Frontal cortex (tissue), 4 donors: ENCODE data around the gene GRK7. TPM values are rescaled to one million over a fixed set of nuclear protein-coding genes. Genes with fewer than 3 reads are reported as not detected.
A peak's percentile ranks its signal among the peaks of the same experiment; 100 is the strongest.

Experiments
- DNase-seq, 2 donors: peaks; one replicate each; pipeline ENCODE4 v3.0.0; 2012; ENCODE audit warnings: low spot score in 2 of 2
- FAIRE-seq: peaks from 2 replicates; lab custom pipeline; 2012; peaks lifted over from hg19 to GRCh38; lab: Jason Lieb, UNC
- total RNA-seq: library from RNA; depleted of rRNA; stranded (reverse); fragments of >200 nt; gene quantifications from one replicate; pipeline ENCODE4 v1.2.3, GENCODE V29; 2014
- donor health status: control.
- donor health status: control.
- donor health status: control.

The GRK7 gene, protein sequence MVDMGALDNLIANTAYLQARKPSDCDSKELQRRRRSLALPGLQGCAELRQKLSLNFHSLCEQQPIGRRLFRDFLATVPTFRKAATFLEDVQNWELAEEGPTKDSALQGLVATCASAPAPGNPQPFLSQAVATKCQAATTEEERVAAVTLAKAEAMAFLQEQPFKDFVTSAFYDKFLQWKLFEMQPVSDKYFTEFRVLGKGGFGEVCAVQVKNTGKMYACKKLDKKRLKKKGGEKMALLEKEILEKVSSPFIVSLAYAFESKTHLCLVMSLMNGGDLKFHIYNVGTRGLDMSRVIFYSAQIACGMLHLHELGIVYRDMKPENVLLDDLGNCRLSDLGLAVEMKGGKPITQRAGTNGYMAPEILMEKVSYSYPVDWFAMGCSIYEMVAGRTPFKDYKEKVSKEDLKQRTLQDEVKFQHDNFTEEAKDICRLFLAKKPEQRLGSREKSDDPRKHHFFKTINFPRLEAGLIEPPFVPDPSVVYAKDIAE (N-terminal part only)
- under 0.01 TPM for total RNA-seq

- no peak for DNase-seq
Observed at GRCh38 chr3:141763088-141763750, at the start of gene GRK7. GRK7 (plus strand) TSS chr3:141763408; CDS start chr3:141778285, 14,877 bp downstream.

GRCh38 chr3:141714671-141715070 lies 48.5 kb upstream of the GRK7 start:
- FAIRE-seq (no peak), DNase-seq (no peak)

More at GRCh38 chr3:141763088-141763750, at the start of gene GRK7:
- no peak for FAIRE-seq

GRCh38 chr3:141722081-141722480 lies 41.1 kb upstream of the GRK7 start:
- no peak for DNase-seq
- FAIRE-seq: no peak

DNA sequence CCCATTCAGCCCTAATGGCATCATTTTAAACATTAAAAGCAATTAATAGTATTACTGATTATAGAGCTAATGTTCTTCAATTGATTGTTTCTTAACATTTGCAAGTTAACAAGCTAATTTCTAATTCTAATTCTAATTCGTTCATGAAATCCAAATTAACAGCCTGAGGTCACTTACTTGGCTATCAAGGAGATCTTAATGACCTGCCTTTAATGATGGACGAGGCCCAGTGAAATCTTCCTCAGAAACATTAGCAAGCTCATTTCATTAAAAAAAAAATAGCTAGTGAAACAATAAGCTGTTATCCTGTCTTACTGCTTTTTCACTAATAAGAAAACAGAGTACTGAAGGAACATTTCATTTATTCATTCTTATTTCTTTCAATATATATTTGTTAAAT lies 40.6 kb upstream of the GRK7 start:
- FAIRE-seq: no peak
- no peak for DNase-seq

DNA sequence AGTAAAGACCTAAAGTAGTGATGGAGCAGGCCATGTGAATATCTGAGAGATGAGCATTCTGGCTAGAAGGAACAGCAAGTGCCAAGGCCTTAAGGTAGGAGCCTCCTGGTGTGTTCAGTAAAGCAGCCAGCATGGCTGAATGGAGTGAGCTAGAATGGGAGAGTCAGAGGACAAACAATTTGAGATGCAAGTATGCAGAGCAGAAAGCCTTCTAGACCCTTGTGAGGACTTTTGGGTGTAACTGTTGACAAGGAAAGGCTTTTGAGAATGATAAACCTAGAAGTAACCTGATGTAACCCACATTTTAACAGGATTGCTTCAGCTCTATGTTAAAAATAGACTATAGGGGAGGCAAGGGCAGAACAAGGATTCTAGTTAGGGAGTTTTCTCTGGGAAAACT lies 40.0 kb upstream of the GRK7 start:
- no peak for FAIRE-seq
- DNase-seq: no peak

DNA sequence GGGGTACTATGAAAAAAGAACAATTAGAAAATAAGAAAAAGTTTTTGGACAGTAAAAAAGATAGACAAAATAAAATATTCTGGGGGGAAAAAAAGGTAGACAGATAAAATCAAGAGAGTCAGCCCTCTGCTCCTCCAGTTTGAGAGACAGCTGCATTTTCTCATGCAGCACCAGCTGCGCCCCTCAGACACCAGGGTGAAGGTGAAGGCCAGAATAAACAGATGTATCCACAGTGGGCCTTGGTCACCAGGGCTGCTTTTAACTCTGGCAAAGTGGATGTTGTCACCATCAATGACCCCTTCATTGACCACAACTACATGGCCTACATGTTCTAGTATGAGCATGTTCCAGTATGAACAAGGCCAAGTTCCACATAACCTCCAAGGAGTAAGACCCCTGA lies 39.0 kb upstream of the GRK7 start:
- no peak for FAIRE-seq
- DNase-seq: no peak

DNA sequence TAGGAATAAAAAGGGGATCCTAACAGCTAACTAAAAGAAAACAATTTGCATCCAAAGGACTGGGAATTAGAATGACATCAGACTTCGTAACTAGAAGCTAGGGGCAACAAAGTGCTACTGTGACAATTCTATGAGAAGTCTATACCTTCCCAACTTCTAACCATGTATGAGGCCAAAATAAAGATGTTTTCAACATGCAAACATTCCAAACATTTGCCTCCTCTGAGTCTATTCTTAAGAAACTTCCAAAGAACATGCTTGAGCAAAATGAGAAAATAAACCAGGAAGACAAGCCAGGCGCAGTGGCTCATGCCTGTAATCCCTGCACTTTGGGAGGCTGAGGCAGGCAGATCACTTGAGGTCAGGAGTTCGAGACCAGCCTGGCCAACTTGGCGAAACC lies 38.2 kb upstream of the GRK7 start:
- FAIRE-seq (no peak), DNase-seq (no peak)

DNA sequence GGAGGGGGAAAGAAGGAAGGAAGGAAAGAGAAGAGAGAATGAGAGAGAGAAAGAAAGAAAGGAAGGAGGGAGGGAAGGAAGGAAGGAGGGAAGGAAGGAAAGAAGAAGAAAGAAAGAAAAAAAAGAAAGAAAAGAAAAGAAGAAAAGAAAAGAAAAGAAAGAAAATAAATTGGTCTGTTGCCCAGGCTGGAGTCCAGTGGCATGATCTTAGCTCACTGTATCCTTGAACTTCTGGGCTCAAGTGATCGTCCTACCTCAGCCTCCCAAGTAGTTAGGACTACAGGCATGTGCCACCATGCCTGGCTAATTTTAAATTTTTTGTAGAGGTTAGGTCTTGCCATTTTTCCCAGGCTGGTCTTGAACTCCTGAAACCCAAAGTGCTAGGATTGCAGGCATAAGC lies 36.7 kb upstream of the GRK7 start:
- FAIRE-seq (no peak), DNase-seq (no peak)

- FAIRE-seq: no peak
- no peak for DNase-seq
Observed at GRCh38 chr3:141728355-141728892, 34.8 kb upstream of the GRK7 start.

- no peak for DNase-seq
- FAIRE-seq: no peak
Observed at GRCh38 chr3:141729240-141729639, 34.0 kb upstream of the GRK7 start.

DNA sequence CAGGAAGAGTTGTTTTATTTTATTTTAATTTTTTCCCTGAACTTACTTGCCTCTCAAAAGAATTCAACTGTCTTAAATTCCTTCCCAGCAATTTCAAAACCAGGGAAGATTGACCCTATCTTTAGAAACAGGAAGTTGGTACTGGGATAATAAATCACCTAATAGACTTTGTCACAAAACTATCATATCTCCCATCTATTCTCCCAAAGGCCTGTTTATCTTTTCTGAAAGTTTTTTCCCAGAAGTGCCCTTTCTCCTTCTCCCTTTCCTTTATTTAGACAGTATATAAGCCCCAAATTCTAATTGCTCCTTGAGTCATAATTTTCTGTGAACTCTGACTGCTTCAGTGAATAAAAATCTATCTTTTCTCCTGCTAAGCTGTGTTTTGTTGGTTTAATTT lies 28.0 kb upstream of the GRK7 start:
- no peak for DNase-seq
- FAIRE-seq: no peak

DNA sequence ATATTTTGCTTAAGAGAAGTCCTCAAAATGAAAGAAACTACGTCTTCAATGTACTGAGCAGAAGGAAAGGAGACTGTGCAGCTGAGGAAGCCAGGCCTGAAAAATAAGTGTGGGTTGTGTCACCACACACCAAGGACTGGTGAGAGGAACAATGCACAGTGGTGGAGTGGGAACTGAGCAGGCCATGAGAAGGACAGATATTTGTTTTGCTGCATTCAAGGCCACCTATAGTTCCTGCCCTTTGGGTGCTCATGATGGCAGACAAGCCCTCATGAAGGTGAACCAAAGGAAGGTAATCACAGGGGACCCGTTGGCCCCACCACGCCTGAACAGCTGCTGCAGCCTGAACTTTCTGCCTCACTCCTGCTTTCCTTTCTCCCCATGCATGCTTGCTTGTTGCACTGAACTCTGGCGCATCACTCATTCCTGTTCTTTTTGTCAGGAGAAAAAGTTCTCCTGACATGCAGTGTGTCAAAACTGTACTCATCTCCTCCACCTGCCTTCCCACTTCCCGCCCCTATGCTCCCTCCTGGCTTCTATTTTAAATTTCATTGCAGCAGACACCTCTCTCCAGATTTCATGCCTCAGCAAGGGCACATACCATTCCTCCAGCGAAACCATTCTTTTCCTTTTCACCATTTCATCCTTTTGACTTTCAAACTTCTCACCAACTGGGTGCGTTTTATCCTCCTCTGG lies 27.3 kb upstream of the GRK7 start:
- DNase-seq (no peak), FAIRE-seq (no peak)

DNA sequence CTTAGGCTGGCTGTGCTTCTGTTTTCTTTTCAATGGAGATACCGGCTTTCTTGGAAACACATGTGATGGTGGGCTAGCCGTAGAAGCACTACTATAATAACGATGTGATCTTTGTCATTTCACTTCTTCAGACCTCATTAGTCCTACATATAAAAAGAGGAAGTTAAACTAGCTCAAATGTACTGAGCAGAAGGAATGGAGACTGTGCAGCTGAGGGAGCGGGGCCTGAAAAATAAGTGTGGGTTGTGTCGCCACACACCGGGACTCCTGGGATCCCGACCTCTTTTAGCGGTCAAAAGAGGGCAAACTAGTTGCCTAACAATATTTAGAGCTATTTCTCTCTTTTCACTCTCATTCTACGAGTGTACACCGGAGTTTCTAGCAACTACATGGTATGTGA lies 26.1 kb upstream of the GRK7 start:
- FAIRE-seq: no peak
- no peak for DNase-seq

DNA sequence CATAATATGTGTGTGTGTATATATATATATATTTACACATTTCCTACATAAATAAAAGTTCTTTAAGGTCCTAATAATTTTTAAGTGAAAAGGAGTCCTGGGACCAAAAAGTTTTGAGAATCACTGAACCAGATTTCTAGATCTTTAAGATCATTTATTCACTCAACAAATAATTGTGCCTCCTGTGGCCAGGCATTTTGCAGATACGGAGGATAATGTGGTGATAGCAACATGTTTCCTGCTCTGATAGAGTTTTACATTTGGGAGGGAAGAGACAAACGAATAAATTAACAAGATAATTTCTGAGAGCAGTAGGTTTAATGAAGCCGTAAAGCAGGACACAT lies 25.6 kb upstream of the GRK7 start:
- FAIRE-seq (no peak), DNase-seq (no peak)

DNA sequence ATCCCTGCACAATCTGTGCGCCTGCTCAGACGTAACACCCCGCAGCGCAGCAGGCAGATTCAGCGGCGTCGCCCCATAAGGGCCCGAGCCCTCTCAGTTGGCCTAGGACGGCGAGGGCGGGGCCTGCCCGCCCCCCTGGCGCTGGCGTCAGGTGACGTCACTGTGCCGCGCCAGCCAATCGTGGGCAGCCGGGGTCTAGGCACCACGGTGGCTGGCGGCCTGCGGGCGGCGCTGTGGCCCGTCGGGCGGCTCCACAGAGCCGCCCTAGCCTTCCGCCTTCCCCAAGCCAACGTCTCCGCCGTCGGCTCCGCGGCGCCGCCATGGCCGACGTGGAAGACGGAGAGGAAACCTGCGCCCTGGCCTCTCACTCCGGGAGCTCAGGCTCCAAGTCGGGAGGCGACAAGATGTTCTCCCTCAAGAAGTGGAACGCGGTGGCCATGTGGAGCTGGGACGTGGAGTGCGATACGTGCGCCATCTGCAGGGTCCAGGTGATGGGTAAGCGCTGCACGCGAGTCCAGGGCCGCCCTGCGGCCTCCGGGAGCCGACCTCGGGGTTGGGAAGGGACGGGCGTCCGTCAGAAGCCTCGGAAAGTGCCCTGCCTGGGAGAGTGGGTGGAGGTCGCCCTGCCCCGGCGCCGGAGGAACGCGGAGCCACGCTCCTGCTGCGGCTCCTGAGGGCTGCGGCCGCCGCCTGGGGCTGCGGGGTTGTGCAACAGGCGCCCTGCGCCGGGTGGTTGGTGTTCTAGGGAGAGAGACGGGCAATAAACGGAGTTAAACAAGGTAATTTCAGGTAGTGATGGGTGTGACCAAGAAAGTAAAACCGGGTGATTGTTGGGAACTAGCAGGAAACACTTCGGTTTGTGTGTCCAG lies 25.0 kb upstream of the GRK7 start, which contains the start of gene RNF7:
Gene RNF7, plus strand, starts transcription at position 277 of the 869 bp plus-strand sequence. Its CDS starts 44 bp downstream, at position 321.
- peak; percentile 88 to 92 for DNase-seq
- FAIRE-seq: no peak

- no peak for FAIRE-seq
- DNase-seq: no peak
Observed at GRCh38 chr3:141738891-141739363, 24.3 kb upstream of the GRK7 start.

GRCh38 chr3:141739731-141740130 lies 23.5 kb upstream of the GRK7 start:
- DNase-seq (no peak), FAIRE-seq (no peak)

GRCh38 chr3:141740349-141740748 lies 22.9 kb upstream of the GRK7 start:
- no peak for DNase-seq
- FAIRE-seq: no peak

DNA sequence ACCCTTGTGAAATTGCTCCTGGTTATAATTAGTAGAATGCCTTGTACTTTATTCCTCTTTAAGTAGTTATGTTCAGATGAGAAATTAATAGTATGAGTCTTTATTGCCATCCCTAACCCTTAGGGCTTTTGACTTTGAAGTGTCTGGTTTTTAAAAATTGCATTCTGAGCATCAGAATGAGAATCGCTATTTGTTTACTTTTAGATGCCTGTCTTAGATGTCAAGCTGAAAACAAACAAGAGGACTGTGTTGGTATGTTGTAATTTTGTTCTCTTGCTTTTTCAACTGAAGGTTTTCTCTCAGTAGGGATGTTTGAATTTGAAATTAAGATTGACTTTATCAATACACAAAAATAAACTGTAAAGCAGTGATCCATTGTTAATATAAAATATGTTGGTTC lies 19.9 kb upstream of the GRK7 start:
- FAIRE-seq (no peak), DNase-seq (no peak)
